HepG2 (cell line): ENCODE results near the gene NDRG2. TPM values are rescaled to one million over a fixed set of nuclear protein-coding genes. Genes with fewer than 3 reads are reported as not detected.

ENCODE experiments used
- AGO2 ChIP-seq: fragments of 200-400 bp; formaldehyde crosslinking; optimal IDR thresholded peaks from 2 replicates; pipeline ENCODE3; 2017; ENCODE audit warnings: mild to moderate bottlenecking, low read depth, low read length, moderate library complexity
- EHMT2 ChIP-seq: fragments of 200-600 bp; sonication (generic); IDR thresholded peaks from 2 replicates; pipeline ENCODE4 v1.7.0; 2017; ENCODE audit warnings: antibody characterized with exemption, low read depth, low read length, borderline replicate concordance
- HHEX ChIP-seq: IDR thresholded peaks from 2 replicates; pipeline ENCODE4 v1.6.1; 2016; ENCODE audit warnings: control low read depth
- IRF2 ChIP-seq: IDR thresholded peaks from 2 replicates; pipeline ENCODE4 v1.6.1; 2018; ENCODE audit warnings: missing genetic modification reagents, missing compliant biosample characterization
- NFE2 ChIP-seq: sonication (generic); formaldehyde crosslinking; IDR thresholded peaks from 2 replicates; pipeline ENCODE4 v1.4.0; 2020; ENCODE audit warnings: missing genetic modification reagents
- NONO ChIP-seq, 2 experiments: fragments of 450-650 bp in 1 of 2; sonication (generic) in 1 of 2; formaldehyde crosslinking in 1 of 2; IDR thresholded peaks in 1 of 2; conservative IDR thresholded peaks in 1 of 2; 2 replicates each; pipeline versions ENCODE4 v1.6.1 to v1.8.0; 2017 to 2022; ENCODE audit warnings: mild to moderate bottlenecking in 1 of 2, missing genetic modification reagents in 1 of 2, moderate library complexity in 1 of 2
- RAD51 ChIP-seq: fragments of 450-650 bp; IDR thresholded peaks from 2 replicates; pipeline ENCODE4 v1.6.1; 2016; ENCODE audit warnings: borderline replicate concordance
- RXRB ChIP-seq: IDR thresholded peaks from 2 replicates; pipeline ENCODE4 v1.6.1; 2016; ENCODE audit warnings: borderline replicate concordance, missing genetic modification reagents, missing compliant biosample characterization
- SPEN ChIP-seq: sonication (generic); formaldehyde crosslinking; IDR thresholded peaks from 2 replicates; pipeline ENCODE4 v1.5.1; 2020; ENCODE audit warnings: low read depth, mild to moderate bottlenecking, missing genetic modification reagents
- TCF7L2 ChIP-seq: IDR thresholded peaks from 2 replicates; pipeline ENCODE4 v1.6.1; 2011; ENCODE audit warnings: mild to moderate bottlenecking, low read depth, low read length, moderate library complexity
- ZFP82 ChIP-seq: sonication (generic); formaldehyde crosslinking; IDR thresholded peaks from 2 replicates; pipeline ENCODE4 v1.5.1; 2020; ENCODE audit warnings: mild to moderate bottlenecking, missing genetic modification reagents, borderline replicate concordance
- ZNF124 ChIP-seq: sonication (generic); formaldehyde crosslinking; IDR thresholded peaks from 2 replicates; pipeline ENCODE4 v1.4.0; 2020; ENCODE audit warnings: missing genetic modification reagents
- ZNF607 ChIP-seq: sonication (generic); formaldehyde crosslinking; IDR thresholded peaks from 2 replicates; pipeline ENCODE4 v1.5.1; 2020; ENCODE audit warnings: missing genetic modification reagents, mild to moderate bottlenecking, borderline replicate concordance
- polyA plus RNA-seq, 8 experiments: library from polyadenylated mRNA; depleted of rRNA in 3 of 8; stranded (reverse) in 7 of 8; unstranded in 1 of 8; fragments of >200 nt; fragmentation: Illumina TruSeq in 4 of 8; extraction: Trizol in 4 of 8; gene quantifications; 2 replicates each; pipeline versions ENCODE4 v1.2.1 to v1.2.3, GENCODE V29; 2011 to 2016; ENCODE audit warnings: low read depth in 4 of 8, missing spikeins in 1 of 8, mixed read lengths in 1 of 8; ENCODE audit not compliant: insufficient read depth in 1 of 8
- total RNA-seq, 5 experiments: library from RNA; depleted of rRNA; stranded (reverse); fragments of >200 nt; fragmentation: Illumina TruSeq; extraction: Trizol; gene quantifications; 2 replicates each; pipeline ENCODE4 v1.2.3, GENCODE V29; 2016; ENCODE audit warnings: low read depth in 1 of 5
- TF ChIP-seq, protein P1 (sequence below): sonication (generic); formaldehyde crosslinking; IDR thresholded peaks from 2 replicates; pipeline ENCODE4 v1.5.0; 2020; ENCODE audit warnings: mild to moderate bottlenecking, missing genetic modification reagents, borderline replicate concordance
- TF ChIP-seq, protein P2 (sequence below): sonication (generic); formaldehyde crosslinking; IDR thresholded peaks from 2 replicates; pipeline ENCODE4 v1.4.0; 2020; ENCODE audit warnings: missing genetic modification reagents, mild to moderate bottlenecking, borderline replicate concordance
- TF ChIP-seq, protein P3 (sequence below): fragments of 450-650 bp; IDR thresholded peaks from 2 replicates; pipeline ENCODE4 v1.6.1; 2017; ENCODE audit warnings: mild to moderate bottlenecking

The NDRG2 gene
- total and polyA plus RNA-seq, 2 of the 13 experiments (the other 11 are each of a cell fraction or from before 2014, with no cell fraction given), result 27.2 to 189 TPM

DNA sequence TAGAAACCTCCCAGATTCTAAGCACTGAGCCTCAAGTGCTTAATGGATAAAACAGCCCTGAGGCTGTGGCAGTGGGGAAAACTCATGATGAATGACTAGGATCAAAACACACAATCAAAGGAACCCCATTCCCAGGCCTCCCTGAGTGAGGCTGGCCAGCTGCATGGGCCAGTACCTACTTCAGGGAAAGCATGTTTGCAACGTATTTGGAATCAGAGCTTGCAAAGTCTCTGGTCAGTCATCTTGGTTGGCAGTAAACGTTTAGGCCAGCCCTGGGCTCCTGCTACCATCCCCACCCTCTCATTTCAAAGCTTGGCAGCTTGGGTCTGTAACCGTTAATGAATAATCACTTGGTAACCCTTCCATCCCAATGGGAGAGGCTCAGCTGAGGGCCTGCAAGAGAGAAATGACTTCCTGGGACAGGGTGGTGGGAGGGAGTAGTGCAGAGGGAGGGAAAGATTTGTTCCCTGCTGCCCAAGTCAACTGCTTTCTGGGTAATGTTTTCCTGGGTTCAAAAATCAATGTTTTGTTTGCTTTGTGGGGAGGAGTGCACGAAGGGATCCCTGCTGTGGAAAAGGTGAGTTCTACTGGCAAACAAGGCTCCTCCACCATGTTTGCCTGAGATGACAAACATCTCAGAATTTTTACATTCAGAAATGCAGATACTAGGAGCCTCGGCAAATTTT, 30.7 kb upstream of the NDRG2 start (continued):
- TF ChIP-seq, protein P1, sequence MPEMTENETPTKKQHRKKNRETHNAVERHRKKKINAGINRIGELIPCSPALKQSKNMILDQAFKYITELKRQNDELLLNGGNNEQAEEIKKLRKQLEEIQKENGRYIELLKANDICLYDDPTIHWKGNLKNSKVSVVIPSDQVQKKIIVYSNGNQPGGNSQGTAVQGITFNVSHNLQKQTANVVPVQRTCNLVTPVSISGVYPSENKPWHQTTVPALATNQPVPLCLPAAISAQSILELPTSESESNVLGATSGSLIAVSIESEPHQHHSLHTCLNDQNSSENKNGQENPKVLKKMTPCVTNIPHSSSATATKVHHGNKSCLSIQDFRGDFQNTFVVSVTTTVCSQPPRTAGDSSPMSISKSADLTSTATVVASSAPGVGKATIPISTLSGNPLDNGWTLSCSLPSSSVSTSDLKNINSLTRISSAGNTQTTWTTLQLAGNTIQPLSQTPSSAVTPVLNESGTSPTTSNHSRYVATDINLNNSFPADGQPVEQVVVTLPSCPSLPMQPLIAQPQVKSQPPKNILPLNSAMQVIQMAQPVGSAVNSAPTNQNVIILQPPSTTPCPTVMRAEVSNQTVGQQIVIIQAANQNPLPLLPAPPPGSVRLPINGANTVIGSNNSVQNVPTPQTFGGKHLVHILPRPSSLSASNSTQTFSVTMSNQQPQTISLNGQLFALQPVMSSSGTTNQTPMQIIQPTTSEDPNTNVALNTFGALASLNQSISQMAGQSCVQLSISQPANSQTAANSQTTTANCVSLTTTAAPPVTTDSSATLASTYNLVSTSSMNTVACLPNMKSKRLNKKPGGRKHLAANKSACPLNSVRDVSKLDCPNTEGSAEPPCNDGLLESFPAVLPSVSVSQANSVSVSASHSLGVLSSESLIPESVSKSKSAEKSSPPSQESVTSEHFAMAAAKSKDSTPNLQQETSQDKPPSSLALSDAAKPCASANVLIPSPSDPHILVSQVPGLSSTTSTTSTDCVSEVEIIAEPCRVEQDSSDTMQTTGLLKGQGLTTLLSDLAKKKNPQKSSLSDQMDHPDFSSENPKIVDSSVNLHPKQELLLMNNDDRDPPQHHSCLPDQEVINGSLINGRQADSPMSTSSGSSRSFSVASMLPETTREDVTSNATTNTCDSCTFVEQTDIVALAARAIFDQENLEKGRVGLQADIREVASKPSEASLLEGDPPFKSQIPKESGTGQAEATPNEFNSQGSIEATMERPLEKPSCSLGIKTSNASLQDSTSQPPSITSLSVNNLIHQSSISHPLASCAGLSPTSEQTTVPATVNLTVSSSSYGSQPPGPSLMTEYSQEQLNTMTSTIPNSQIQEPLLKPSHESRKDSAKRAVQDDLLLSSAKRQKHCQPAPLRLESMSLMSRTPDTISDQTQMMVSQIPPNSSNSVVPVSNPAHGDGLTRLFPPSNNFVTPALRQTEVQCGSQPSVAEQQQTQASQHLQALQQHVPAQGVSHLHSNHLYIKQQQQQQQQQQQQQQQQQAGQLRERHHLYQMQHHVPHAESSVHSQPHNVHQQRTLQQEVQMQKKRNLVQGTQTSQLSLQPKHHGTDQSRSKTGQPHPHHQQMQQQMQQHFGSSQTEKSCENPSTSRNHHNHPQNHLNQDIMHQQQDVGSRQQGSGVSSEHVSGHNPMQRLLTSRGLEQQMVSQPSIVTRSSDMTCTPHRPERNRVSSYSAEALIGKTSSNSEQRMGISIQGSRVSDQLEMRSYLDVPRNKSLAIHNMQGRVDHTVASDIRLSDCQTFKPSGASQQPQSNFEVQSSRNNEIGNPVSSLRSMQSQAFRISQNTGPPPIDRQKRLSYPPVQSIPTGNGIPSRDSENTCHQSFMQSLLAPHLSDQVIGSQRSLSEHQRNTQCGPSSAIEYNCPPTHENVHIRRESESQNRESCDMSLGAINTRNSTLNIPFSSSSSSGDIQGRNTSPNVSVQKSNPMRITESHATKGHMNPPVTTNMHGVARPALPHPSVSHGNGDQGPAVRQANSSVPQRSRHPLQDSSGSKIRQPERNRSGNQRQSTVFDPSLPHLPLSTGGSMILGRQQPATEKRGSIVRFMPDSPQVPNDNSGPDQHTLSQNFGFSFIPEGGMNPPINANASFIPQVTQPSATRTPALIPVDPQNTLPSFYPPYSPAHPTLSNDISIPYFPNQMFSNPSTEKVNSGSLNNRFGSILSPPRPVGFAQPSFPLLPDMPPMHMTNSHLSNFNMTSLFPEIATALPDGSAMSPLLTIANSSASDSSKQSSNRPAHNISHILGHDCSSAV (CRISPR knock-in tag), result no peak
- TF ChIP-seq ZFP82 (CRISPR knock-in tag), result no peak
- no peak for TF ChIP-seq AGO2
- TF ChIP-seq EHMT2, result peak; percentile 65; the same call in 1 of the 2 replicates
- TF ChIP-seq, protein P2, sequence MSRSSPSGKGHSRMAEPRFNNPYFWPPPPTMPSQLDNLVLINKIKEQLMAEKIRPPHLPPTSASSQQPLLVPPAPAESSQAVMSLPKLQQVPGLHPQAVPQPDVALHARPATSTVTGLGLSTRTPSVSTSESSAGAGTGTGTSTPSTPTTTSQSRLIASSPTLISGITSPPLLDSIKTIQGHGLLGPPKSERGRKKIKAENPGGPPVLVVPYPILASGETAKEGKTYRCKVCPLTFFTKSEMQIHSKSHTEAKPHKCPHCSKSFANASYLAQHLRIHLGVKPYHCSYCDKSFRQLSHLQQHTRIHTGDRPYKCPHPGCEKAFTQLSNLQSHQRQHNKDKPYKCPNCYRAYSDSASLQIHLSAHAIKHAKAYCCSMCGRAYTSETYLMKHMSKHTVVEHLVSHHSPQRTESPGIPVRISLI (CRISPR knock-in tag), result peak; percentile 24; the same call in 1 of the 2 replicates
- TF ChIP-seq NFE2 (CRISPR knock-in tag), result no peak
- TF ChIP-seq IRF2, result peak; percentile 68
- TF ChIP-seq, protein P3, sequence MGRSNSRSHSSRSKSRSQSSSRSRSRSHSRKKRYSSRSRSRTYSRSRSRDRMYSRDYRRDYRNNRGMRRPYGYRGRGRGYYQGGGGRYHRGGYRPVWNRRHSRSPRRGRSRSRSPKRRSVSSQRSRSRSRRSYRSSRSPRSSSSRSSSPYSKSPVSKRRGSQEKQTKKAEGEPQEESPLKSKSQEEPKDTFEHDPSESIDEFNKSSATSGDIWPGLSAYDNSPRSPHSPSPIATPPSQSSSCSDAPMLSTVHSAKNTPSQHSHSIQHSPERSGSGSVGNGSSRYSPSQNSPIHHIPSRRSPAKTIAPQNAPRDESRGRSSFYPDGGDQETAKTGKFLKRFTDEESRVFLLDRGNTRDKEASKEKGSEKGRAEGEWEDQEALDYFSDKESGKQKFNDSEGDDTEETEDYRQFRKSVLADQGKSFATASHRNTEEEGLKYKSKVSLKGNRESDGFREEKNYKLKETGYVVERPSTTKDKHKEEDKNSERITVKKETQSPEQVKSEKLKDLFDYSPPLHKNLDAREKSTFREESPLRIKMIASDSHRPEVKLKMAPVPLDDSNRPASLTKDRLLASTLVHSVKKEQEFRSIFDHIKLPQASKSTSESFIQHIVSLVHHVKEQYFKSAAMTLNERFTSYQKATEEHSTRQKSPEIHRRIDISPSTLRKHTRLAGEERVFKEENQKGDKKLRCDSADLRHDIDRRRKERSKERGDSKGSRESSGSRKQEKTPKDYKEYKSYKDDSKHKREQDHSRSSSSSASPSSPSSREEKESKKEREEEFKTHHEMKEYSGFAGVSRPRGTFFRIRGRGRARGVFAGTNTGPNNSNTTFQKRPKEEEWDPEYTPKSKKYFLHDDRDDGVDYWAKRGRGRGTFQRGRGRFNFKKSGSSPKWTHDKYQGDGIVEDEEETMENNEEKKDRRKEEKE, result no peak
- TF ChIP-seq HHEX, result no peak; the same call in 1 of the 2 replicates
- 0 out of 2 replicates have a peak, but pooled peaks have one; percentile 31 for TF ChIP-seq ZNF124 (CRISPR knock-in tag)
- TF ChIP-seq TCF7L2, result no peak
- no peak for TF ChIP-seq RAD51
- TF ChIP-seq RXRB (CRISPR knock-in tag), result peak; percentile 86
- peak; percentile 66; the same call in 1 of the 2 replicates for TF ChIP-seq SPEN (CRISPR knock-in tag)
- no peak for TF ChIP-seq NONO (IDR thresholded peaks at IDR 0.05)
- peak; percentile 93 for TF ChIP-seq NONO (CRISPR knock-in tag; conservative IDR thresholded peaks at IDR 0.05)
- no peak for TF ChIP-seq ZNF607 (CRISPR knock-in tag)
